Ovary (tissue), 9 donors: ENCODE measurements around the gene ADAMTS8. TPM values are rescaled to one million over a fixed set of nuclear protein-coding genes. Genes with fewer than 3 reads are reported as not detected.

ENCODE experiments used
- DNase-seq, 5 donors: peaks; one replicate each; pipeline ENCODE4 v3.0.0-alpha.2; 2019 to 2020
- H3K27ac ChIP-seq, 2 donors: fragments of 200-600 bp; one replicate each; pipeline versions ENCODE4 v1.5.1 to v1.8.0; 2019 to 2022
- H3K27me3 ChIP-seq: fragments of 200-600 bp; one replicate; pipeline ENCODE4 v1.8.0; 2022
- H3K36me3 ChIP-seq: fragments of 200-600 bp; sonication (generic); one replicate; pipeline ENCODE4 v1.5.1; 2019
- H3K4me1 ChIP-seq: one replicate; pipeline ENCODE4 v1.8.1; 2013; ENCODE audit warnings: mild to moderate bottlenecking, moderate library complexity; ENCODE audit not compliant: insufficient read depth
- H3K4me3 ChIP-seq: fragments of 200-600 bp; sonication (generic); one replicate; pipeline ENCODE4 v1.5.1; 2017
- H3K9me3 ChIP-seq, 2 donors: fragments of 200-600 bp in 1 of 2; sonication (generic) in 1 of 2; one replicate each; pipeline versions ENCODE4 v1.5.1 to v1.8.1; 2013 to 2019; ENCODE audit warnings: mild to moderate bottlenecking in 1 of 2, moderate library complexity in 1 of 2
- EP300 ChIP-seq: sonication (generic); formaldehyde crosslinking; IDR thresholded peaks from one replicate; pipeline ENCODE4 v1.6.1; 2017; ENCODE audit warnings: antibody characterized with exemption
- POLR2A ChIP-seq: fragments of 450-650 bp; IDR thresholded peaks from one replicate; pipeline ENCODE4 v1.6.1; 2017; ENCODE audit warnings: antibody characterized with exemption, mild to moderate bottlenecking, moderate library complexity
- WGBS, 3 donors: extraction: QIAGEN DNeasy Blood & Tissue Kit in 1 of 3; methylation state at CpG; one replicate each; pipeline versions ENCODE4 v1.1.5 to v1.1.7; 2013 to 2017; 5-methylcytosine and 5-hydroxymethylcytosine counted together
- intact Hi-C, 4 donors: fragments of 100-400 bp; cut with DNase I; formaldehyde crosslinking; loops; one replicate each; pipeline versions ENCODE4 v1.11.0 to v1.15.1; 2022 to 2023
- polyA plus RNA-seq, 2 donors: library from polyadenylated mRNA; stranded (reverse); fragments of 200-250 nt in 1 of 2; fragments of 350-450 nt in 1 of 2; fragmentation: Illumina TruSeq in 1 of 2; extraction: RNeasy Lipid Tissue Mini Kit (QIAGEN cat#74804) in 1 of 2; gene quantifications; one replicate each; pipeline ENCODE4 v1.2.3, GENCODE V29; 2013 to 2014
- total RNA-seq, 7 donors: library from RNA; depleted of rRNA in 2 of 7; stranded (reverse); fragments of >200 nt in 2 of 7; fragmentation: NEBNext Ultra II Directional in 3 of 7; extraction: Animal tissue kit (Norgen Biotek cat#: 25700) in 3 of 7; gene quantifications; one replicate each; pipeline versions ENCODE4 v1.1.0 to v1.2.4, GENCODE V29; 2016 to 2023
- TF ChIP-seq, protein P1 (sequence below), 3 donors: fragments of 450-650 bp in 2 of 3; fragments of 200-600 bp in 1 of 3; IDR thresholded peaks; one replicate each; pipeline versions ENCODE4 v1.5.1 to v1.8.0; 2016 to 2022; ENCODE audit warnings: antibody characterized with exemption in 3 of 3, mild to moderate bottlenecking in 1 of 3
- donor health status: DM: no; HTN: no; CAD: no; lungs with moderate emphysema.
- donor health status: DM: no; HTN: no; CAD: no.
- donor health status: Bipolar disorder and iron deficiency.
- donor health status: DM: yes; HTN: yes; CAD: no.
- donor health status: DM: no; HTN: no; CAD: no.
- donor health status: DM: yes; HTN: yes; CAD: no.

Gene ADAMTS8
- total and polyA plus RNA-seq, 9 donors, result 0.24 to 2.1 (median 1.1) TPM

DNA sequence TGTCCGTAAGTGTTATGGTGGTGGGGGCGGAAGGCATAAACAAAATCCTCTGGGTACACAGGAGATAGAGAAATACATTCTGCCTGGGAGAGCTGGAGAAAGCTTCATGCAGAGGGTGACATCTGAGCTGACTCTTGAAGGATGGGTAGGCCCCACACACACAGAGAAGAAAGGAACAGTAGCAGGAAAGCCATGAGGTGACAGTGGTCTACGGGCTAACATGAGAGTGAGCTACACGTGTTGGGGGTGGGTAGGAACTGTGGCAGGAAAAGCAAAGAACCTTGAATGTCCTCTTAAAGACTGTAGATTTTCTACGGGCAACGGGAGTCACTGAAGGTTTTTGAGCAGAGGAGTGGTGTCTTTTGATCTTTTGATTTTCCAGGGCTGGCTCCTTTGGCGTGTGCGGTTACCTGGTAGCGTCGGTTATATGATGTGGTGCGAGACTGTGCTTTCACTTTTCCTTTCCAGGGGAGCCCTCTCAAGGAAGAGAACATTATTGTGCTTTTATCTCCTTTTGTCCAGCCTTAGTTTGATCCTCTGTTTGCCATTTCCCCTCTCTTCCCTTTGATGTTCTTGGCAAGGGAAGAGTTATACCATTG is 39.7 kb downstream of the ADAMTS8 start:
- intact Hi-C loops, result no loop called here

DNA sequence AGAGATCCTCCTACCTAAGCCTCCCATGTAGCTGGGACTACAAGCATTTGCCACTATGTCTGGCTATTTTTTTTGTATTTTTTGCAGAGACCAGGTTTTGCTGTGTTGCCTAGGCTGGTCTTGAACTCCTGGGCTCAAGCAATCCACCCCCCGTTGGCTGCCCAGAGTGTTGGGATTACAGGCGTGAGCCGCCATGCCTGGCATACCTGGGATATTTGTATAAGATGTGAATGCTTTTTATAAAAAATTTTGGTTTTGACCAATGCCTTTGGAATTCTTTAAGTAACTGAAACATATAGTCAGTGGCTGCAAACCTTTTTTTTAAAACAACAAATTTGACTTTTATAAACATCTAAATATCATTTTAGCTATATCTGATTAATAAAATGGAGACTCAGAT is 42.4 kb downstream of the ADAMTS8 start:
- no peak for DNase-seq
- Histone ChIP-seq H3K27ac (no peak overlapping the region), H3K36me3 (no peaks in the 10 kb centered on the region), H3K27me3 (no peaks in the 10 kb centered on the region), H3K4me1 (peaks cover 3% of the 10 kb centered on the region), H3K9me3 (no peaks in the 10 kb centered on the region), H3K4me3 (no peak overlapping the region)
- 90 to 92% (median 91%) methylated on average over 3 of the region's 3 CpGs for WGBS, 3 donors
- TF ChIP-seq EP300 (no peak), POLR2A (no peak)
- TF ChIP-seq, protein P1, sequence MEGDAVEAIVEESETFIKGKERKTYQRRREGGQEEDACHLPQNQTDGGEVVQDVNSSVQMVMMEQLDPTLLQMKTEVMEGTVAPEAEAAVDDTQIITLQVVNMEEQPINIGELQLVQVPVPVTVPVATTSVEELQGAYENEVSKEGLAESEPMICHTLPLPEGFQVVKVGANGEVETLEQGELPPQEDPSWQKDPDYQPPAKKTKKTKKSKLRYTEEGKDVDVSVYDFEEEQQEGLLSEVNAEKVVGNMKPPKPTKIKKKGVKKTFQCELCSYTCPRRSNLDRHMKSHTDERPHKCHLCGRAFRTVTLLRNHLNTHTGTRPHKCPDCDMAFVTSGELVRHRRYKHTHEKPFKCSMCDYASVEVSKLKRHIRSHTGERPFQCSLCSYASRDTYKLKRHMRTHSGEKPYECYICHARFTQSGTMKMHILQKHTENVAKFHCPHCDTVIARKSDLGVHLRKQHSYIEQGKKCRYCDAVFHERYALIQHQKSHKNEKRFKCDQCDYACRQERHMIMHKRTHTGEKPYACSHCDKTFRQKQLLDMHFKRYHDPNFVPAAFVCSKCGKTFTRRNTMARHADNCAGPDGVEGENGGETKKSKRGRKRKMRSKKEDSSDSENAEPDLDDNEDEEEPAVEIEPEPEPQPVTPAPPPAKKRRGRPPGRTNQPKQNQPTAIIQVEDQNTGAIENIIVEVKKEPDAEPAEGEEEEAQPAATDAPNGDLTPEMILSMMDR (IDR thresholded peaks at IDR 0.05), result no peak
- intact Hi-C loops, result no loop called here

More for the DNA sequence above, 39.7 kb downstream of the ADAMTS8 start:
- 80 to 83% (median 81%) methylated on average over 11 of the region's 11 CpGs for WGBS, 3 donors
- no peak for TF ChIP-seq POLR2A
- TF ChIP-seq EP300, result no peak
- TF ChIP-seq, protein P1 (IDR thresholded peaks at IDR 0.05), result no peak
- no peaks in the 10 kb centered on the region for H3K27me3 ChIP-seq
- peaks cover 3% of the 10 kb centered on the region for H3K4me1 ChIP-seq
- H3K27ac ChIP-seq, result no peak overlapping the region
- no peaks in the 10 kb centered on the region for H3K36me3 ChIP-seq
- H3K9me3 ChIP-seq, result no peaks in the 10 kb centered on the region
- no peak overlapping the region for H3K4me3 ChIP-seq
- no peak for DNase-seq

DNA sequence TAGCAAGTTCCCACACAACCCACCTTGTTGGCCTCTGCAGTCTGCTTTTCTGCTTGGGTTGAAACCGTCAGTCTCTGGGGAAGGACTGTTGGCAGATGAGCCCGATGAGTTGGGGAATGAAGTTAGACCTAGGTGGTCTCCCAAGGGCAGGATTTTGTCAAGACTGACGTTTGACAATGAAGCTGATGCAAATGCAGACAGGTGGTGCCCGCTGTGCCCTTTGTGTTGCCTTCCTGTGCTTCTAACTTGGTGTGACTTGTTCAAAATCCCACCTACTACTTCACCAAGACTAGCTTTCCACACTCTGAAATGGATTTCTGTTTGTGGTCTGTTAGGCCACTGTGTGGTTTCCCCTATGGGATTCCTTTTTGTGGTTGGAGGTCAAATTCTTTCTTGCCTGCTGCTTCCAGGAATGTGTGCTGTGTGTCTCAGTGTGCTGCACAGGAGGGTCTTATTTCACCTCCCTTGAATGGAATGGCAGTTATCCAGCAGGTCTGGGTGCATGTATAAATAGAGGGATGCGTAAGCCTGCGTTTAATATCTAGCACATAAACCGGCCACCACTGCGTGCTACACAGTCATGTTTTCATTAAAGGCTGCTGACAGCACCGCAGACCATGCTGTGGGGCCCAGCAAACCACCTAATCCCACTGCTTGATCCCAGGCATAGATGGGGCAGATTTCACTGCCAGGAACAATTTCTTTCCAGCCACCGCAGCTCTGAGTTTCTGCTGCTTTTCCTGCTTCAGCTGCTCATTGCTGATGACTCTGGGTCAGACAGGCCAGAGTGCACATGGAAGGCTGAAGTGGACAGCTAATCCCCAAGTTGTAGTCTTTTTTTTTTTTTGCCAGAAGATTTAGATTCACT is 44.8 kb downstream of the ADAMTS8 start:
- TF ChIP-seq EP300 (no peak), POLR2A (no peak)
- TF ChIP-seq, protein P1 (IDR thresholded peaks at IDR 0.05), result no peak
- DNase-seq, result no peak
- no peaks in the 10 kb centered on the region for H3K9me3 ChIP-seq
- no peak overlapping the region for H3K27ac ChIP-seq
- H3K27me3 ChIP-seq, result no peaks in the 10 kb centered on the region
- no peaks in the 10 kb centered on the region for H3K36me3 ChIP-seq
- intact Hi-C loops, result no loop called here
- no peaks in the 10 kb centered on the region for H3K4me1 ChIP-seq
- H3K4me3 ChIP-seq, result no peak overlapping the region
- 48 to 50% (median 49%) methylated on average over 10 of the region's 10 CpGs for WGBS, 3 donors

DNA sequence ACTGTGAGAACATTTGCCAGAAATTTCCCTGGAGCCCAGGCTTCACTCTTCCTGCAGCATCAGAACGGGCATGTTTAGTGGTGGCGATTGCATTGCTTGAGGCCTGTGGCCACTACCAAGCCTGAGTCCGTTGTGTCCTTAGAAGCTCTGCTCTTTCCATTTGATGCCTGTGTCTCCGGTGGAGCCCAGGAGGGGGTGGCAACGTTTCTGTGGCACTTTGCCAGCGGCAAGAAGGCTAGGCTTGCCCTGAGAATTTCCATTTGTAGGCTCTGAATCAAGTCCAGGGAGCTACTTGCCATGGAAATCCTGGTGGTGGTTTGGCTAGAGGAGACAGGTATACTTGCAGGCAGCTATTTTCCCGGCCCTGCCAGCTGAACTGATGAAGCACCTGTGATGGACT is 47.1 kb downstream of the ADAMTS8 start:
- intact Hi-C loops, result no loop called here
- no peaks in the 10 kb centered on the region for H3K27me3 ChIP-seq
- H3K9me3 ChIP-seq, result no peaks in the 10 kb centered on the region
- TF ChIP-seq, protein P1 (IDR thresholded peaks at IDR 0.05), result no peak
- TF ChIP-seq POLR2A, result no peak
- TF ChIP-seq EP300, result no peak
- no peaks in the 10 kb centered on the region for H3K4me1 ChIP-seq
- 68 to 72% (median 71%) methylated on average over 7 of the region's 7 CpGs for WGBS, 3 donors
- H3K27ac ChIP-seq, result no peak overlapping the region
- H3K4me3 ChIP-seq, result no peak overlapping the region
- H3K36me3 ChIP-seq, result no peaks in the 10 kb centered on the region
- DNase-seq, result no peak
